HEK293 (cell line): Measurements from ENCODE around the gene ABHD14A.

Experiments
- CTCF ChIA-PET: fragments of 350-600 bp; formaldehyde crosslinking; extraction: SDS; loops from one replicate; lab custom pipeline; 2021; ENCODE audit warnings: antibody characterized with exemption; lab: Yijun Ruan, JAX
- POLR2A ChIA-PET: fragments of 300-600 bp; formaldehyde crosslinking; extraction: SDS; loops from one replicate; lab custom pipeline; 2020; ENCODE audit warnings: antibody characterized with exemption, inconsistent platforms; lab: Yijun Ruan, JAX
- H3K27ac ChIP-seq: fragments of 200-500 bp; sonication (Bioruptor generic); 2 replicates; pipeline ENCODE4 v1.5.1; 2014; ENCODE audit warnings: low read depth, low read length, control low read depth, inconsistent platforms; ENCODE audit errors: extremely low read depth
- H3K36me3 ChIP-seq, 2 experiments: fragments of 200-500 bp in 1 of 2; sonication (Bioruptor generic) in 1 of 2; 1 replicate in 1 of 2; 2 replicates in 1 of 2; pipeline ENCODE4 v1.5.1; 2014 to 2017; ENCODE audit warnings: inconsistent platforms in 2 of 2, low read length in 2 of 2; ENCODE audit not compliant: control insufficient read depth in 2 of 2, insufficient read depth in 1 of 2
- H3K4me1 ChIP-seq: fragments of 200-500 bp; sonication (Bioruptor generic); 2 replicates; pipeline ENCODE4 v1.5.1; 2014; ENCODE audit warnings: mild to moderate bottlenecking, low read length, inconsistent platforms; ENCODE audit not compliant: control insufficient read depth, insufficient read depth
- H3K4me3 ChIP-seq: 2 replicates; pipeline ENCODE4 v1.5.1; 2011; ENCODE audit warnings: low read depth, mild to moderate bottlenecking, control low read depth, low read length, moderate library complexity
- H3K9me3 ChIP-seq: fragments of 200-500 bp; sonication (Bioruptor generic); 2 replicates; pipeline ENCODE4 v1.5.1; 2014; ENCODE audit warnings: low read depth, low read length, inconsistent platforms; ENCODE audit not compliant: control insufficient read depth, insufficient read depth
- GLI4 ChIP-seq: fragments of 450-650 bp; formaldehyde crosslinking; IDR thresholded peaks from 2 replicates; pipeline ENCODE4 v1.5.1; 2016; ENCODE audit warnings: missing biosample characterization, missing genetic modification characterization
- HIC1 ChIP-seq: fragments of 450-650 bp; formaldehyde crosslinking; IDR thresholded peaks from 2 replicates; pipeline ENCODE4 v1.5.1; 2016; ENCODE audit warnings: missing biosample characterization, missing genetic modification characterization
- HOXC10 ChIP-seq: sonication (generic); formaldehyde crosslinking; IDR thresholded peaks from 2 replicates; pipeline ENCODE4 v1.8.1; 2023; ENCODE audit warnings: mild to moderate bottlenecking, missing genetic modification reagents
- INSM2 ChIP-seq: fragments of 450-650 bp; formaldehyde crosslinking; IDR thresholded peaks from 2 replicates; pipeline ENCODE4 v1.5.1; 2016; ENCODE audit warnings: missing biosample characterization, missing genetic modification characterization
- REST ChIP-seq: fragments of 450-650 bp; formaldehyde crosslinking; IDR thresholded peaks from 2 replicates; pipeline ENCODE4 v1.5.1; 2016; ENCODE audit warnings: missing biosample characterization, missing genetic modification characterization
- ZEB2 ChIP-seq: fragments of 450-650 bp; formaldehyde crosslinking; IDR thresholded peaks from 2 replicates; pipeline ENCODE4 v1.5.1; 2016; ENCODE audit warnings: missing biosample characterization, missing genetic modification characterization
- ZNF112 ChIP-seq: fragments of 450-650 bp; formaldehyde crosslinking; IDR thresholded peaks from 2 replicates; pipeline ENCODE4 v1.5.0; 2017; ENCODE audit warnings: missing biosample characterization, missing genetic modification characterization
- ZNF221 ChIP-seq: fragments of 450-650 bp; formaldehyde crosslinking; IDR thresholded peaks from 2 replicates; pipeline ENCODE4 v1.5.1; 2017; ENCODE audit warnings: missing biosample characterization, missing genetic modification characterization, borderline replicate concordance
- ZNF239 ChIP-seq: fragments of 450-650 bp; formaldehyde crosslinking; IDR thresholded peaks from 2 replicates; pipeline ENCODE4 v1.5.1; 2016; ENCODE audit warnings: missing biosample characterization, missing genetic modification characterization
- ZNF266 ChIP-seq: fragments of 450-650 bp; formaldehyde crosslinking; IDR thresholded peaks from 2 replicates; pipeline ENCODE4 v1.5.1; 2016; ENCODE audit warnings: missing biosample characterization, missing genetic modification characterization, low read depth
- ZNF302 ChIP-seq: fragments of 450-650 bp; formaldehyde crosslinking; IDR thresholded peaks from 2 replicates; pipeline ENCODE4 v1.5.1; 2016; ENCODE audit warnings: missing biosample characterization, missing genetic modification characterization, low read depth
- ZNF324 ChIP-seq: fragments of 450-650 bp; formaldehyde crosslinking; IDR thresholded peaks from 2 replicates; pipeline ENCODE4 v1.5.1; 2016; ENCODE audit warnings: missing biosample characterization, missing genetic modification characterization
- ZNF366 ChIP-seq: fragments of 450-650 bp; formaldehyde crosslinking; conservative IDR thresholded peaks from 2 replicates; pipeline ENCODE4 v1.5.1; 2016; ENCODE audit warnings: missing biosample characterization, missing genetic modification characterization
- ZNF549 ChIP-seq: fragments of 450-650 bp; IDR thresholded peaks from 2 replicates; pipeline ENCODE4 v1.5.1; 2018; ENCODE audit warnings: missing biosample characterization, missing genetic modification characterization, mild to moderate bottlenecking, inconsistent platforms, moderate library complexity
- ZNF558 ChIP-seq: fragments of 450-650 bp; formaldehyde crosslinking; IDR thresholded peaks from 2 replicates; pipeline ENCODE4 v1.5.1; 2016; ENCODE audit warnings: missing biosample characterization, missing genetic modification characterization
- ZNF624 ChIP-seq: fragments of 450-650 bp; formaldehyde crosslinking; IDR thresholded peaks from 2 replicates; pipeline ENCODE4 v1.5.1; 2017; ENCODE audit warnings: missing biosample characterization, missing genetic modification characterization
- ZNF701 ChIP-seq: fragments of 450-650 bp; formaldehyde crosslinking; IDR thresholded peaks from 2 replicates; pipeline ENCODE4 v1.5.1; 2016; ENCODE audit warnings: missing biosample characterization, missing genetic modification characterization
- ZNF747 ChIP-seq: fragments of 450-650 bp; formaldehyde crosslinking; IDR thresholded peaks from 2 replicates; pipeline ENCODE4 v1.5.1; 2016; ENCODE audit warnings: missing biosample characterization, missing genetic modification characterization
- ZNF791 ChIP-seq: fragments of 450-650 bp; formaldehyde crosslinking; IDR thresholded peaks from 2 replicates; pipeline ENCODE4 v1.5.1; 2016; ENCODE audit warnings: missing biosample characterization, missing genetic modification characterization
- ZSCAN16 ChIP-seq: fragments of 450-650 bp; formaldehyde crosslinking; IDR thresholded peaks from 2 replicates; pipeline ENCODE4 v1.5.1; 2016; ENCODE audit warnings: missing biosample characterization, missing genetic modification characterization
- ZXDB ChIP-seq: fragments of 450-650 bp; formaldehyde crosslinking; IDR thresholded peaks from 2 replicates; pipeline ENCODE4 v1.5.1; 2016; ENCODE audit warnings: missing biosample characterization, missing genetic modification characterization
- TF ChIP-seq, protein P1 (sequence below): fragments of 450-650 bp; formaldehyde crosslinking; IDR thresholded peaks from 2 replicates; pipeline ENCODE4 v1.5.1; 2016; ENCODE audit warnings: missing biosample characterization, missing genetic modification characterization

The ABHD14A gene

GRCh38 chr3:52013802-52014598, 39.1 kb downstream of the ABHD14A start (continued):
- TF ChIP-seq REST (tag by site-specific recombination), result no peak
- no peak for TF ChIP-seq HOXC10 (CRISPR knock-in tag)
- no peak for TF ChIP-seq ZNF747
- TF ChIP-seq ZNF266 (tag by site-specific recombination), result no peak
- TF ChIP-seq ZNF221 (tag by site-specific recombination), result no peak

DNA sequence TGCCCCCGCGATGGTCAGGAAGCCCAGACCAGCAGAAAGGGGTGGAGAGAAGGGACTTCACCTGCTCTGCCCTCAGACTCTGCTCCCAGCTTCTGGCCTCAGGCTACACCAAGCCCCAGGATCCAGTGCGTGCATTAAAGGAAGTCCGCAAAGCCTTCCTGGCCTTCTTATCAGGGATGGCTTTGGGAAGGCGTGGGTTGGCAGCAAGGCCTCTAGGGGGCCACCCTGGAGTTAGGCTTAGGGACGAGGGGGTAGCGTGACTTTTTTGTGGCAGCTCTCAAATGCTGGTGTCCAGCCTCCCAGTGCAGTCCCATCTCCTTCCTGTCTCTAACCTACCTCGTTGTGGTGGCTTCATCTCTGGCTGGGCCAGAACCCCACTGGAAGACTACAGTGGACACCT, 39.7 kb downstream of the ABHD14A start:
- H3K27ac ChIP-seq, result no peak overlapping the region
- no peaks in the 10 kb centered on the region for H3K4me1 ChIP-seq
- TF ChIP-seq ZXDB (tag by site-specific recombination) (no peak), ZSCAN16 (no peak), ZNF239 (no peak), ZNF366 (no peak), HIC1 (tag by site-specific recombination) (no peak), ZNF324 (tag by site-specific recombination) (no peak), ZNF791 (tag by site-specific recombination) (no peak), INSM2 (tag by site-specific recombination) (no peak), ZNF549 (tag by site-specific recombination) (no peak), ZNF558 (tag by site-specific recombination) (no peak), GLI4 (tag by site-specific recombination) (no peak), ZNF624 (tag by site-specific recombination) (no peak), ZNF302 (tag by site-specific recombination) (no peak), ZNF701 (tag by site-specific recombination) (no peak), ZNF112 (tag by site-specific recombination) (no peak), ZEB2 (tag by site-specific recombination) (no peak)
- TF ChIP-seq, protein P1, sequence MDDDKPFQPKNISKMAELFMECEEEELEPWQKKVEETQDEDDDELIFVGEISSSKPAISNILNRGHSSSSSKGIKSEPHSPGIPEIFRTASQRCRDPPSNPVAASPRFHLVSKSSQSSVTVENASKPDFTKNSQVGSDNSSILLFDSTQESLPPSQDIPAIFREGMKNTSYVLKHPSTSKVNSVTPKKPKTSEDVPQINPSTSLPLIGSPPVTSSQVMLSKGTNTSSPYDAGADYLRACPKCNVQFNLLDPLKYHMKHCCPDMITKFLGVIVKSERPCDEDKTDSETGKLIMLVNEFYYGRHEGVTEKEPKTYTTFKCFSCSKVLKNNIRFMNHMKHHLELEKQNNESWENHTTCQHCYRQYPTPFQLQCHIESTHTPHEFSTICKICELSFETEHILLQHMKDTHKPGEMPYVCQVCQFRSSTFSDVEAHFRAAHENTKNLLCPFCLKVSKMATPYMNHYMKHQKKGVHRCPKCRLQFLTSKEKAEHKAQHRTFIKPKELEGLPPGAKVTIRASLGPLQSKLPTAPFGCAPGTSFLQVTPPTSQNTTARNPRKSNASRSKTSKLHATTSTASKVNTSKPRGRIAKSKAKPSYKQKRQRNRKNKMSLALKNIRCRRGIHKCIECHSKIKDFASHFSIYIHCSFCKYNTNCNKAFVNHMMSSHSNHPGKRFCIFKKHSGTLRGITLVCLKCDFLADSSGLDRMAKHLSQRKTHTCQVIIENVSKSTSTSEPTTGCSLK (tag by site-specific recombination), result no peak
- ChIA-PET CTCF (interaction anchor here (0.6 to 3.1 kb wide), 7 partner anchors 12 to 172 kb away, joined by 3 to 14 read pairs (median 4); no protein-coding TSS in a partner anchor), POLR2A (interaction anchor here (0.6 kb wide), 1 partner anchor 19 kb away, joined by 3 read pairs; the partner anchor contains the start of gene RPL29)
- H3K4me3 ChIP-seq, result no peak overlapping the region
- no peaks in the 10 kb centered on the region for H3K36me3 ChIP-seq
- no peaks in the 10 kb centered on the region for H3K9me3 ChIP-seq
